GM12801 (cell line): Measurements from ENCODE around the gene SRC.

Experiments
- CTCF ChIP-seq: IDR thresholded peaks from one replicate; pipeline ENCODE4 v1.5.1; 2011; ENCODE audit warnings: control low read depth; ENCODE audit not compliant: insufficient read length; ENCODE audit errors: extremely low read depth

The SRC gene

GRCh38 chr20:37333848-37334318, 12.1 kb upstream of the SRC start:
- TF ChIP-seq CTCF = no peak

- TF ChIP-seq CTCF = no peak
Measured at GRCh38 chr20:37334450-37334849, 11.5 kb upstream of the SRC start.

GRCh38 chr20:37335642-37336368, 10.1 kb upstream of the SRC start:
- no peak for TF ChIP-seq CTCF

- no peak for TF ChIP-seq CTCF
Measured at GRCh38 chr20:37336369-37337207, 9.4 kb upstream of the SRC start.

- no peak for TF ChIP-seq CTCF
Measured at GRCh38 chr20:37337208-37337991, 8.5 kb upstream of the SRC start.

- no peak for TF ChIP-seq CTCF
Measured at GRCh38 chr20:37339208-37339607, 6.7 kb upstream of the SRC start.

- no peak for TF ChIP-seq CTCF
Measured at GRCh38 chr20:37340998-37341397, 4.9 kb upstream of the SRC start.
